SK-N-DZ (cell line): Measurements from ENCODE around the gene MCRS1.

ENCODE experiments used
- DNase-seq: peaks from one replicate; pipeline ENCODE4 v3.0.0-alpha.2; 2015; ENCODE audit warnings: low spot score

Gene MCRS1

DNA sequence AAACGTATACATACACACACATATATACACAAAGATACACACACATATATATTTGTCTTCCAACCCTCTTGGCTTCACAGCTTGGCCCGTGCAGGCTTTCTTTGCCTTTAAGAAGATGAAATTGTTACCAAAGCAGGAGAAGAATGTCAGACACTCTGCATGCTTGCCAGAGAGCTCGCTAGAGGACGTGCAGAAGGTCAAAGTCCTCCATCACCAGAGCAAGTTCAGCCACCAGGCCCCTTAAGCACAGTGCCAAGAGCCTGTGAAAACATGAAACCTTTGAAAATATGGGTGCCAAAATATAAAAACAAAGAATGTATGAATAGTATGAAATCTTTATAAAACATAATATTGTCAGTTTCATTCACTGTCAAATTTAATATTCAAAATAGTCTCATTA lies 14.9 kb upstream of the MCRS1 start:
- DNase-seq = no peak

DNA sequence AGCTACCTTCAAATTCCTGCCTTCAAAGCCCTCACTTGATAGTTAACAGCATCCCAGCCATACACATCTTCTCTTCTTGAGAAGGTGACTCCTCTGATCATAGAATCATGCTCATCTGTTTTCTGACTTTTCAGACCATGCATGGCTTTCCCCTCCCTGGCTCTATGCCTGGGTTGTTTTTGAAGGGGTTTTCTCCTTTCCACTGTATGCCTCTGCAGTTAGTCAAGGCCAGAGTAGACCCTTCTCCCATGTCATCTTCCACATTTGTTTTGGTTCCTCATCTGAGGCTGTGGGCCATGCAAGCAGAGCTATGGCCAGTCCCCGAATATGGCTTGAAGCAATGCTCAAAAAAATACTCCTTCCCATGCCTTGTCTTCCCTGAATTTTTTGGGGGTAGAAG lies 14.3 kb upstream of the MCRS1 start:
- DNase-seq = no peak

DNA sequence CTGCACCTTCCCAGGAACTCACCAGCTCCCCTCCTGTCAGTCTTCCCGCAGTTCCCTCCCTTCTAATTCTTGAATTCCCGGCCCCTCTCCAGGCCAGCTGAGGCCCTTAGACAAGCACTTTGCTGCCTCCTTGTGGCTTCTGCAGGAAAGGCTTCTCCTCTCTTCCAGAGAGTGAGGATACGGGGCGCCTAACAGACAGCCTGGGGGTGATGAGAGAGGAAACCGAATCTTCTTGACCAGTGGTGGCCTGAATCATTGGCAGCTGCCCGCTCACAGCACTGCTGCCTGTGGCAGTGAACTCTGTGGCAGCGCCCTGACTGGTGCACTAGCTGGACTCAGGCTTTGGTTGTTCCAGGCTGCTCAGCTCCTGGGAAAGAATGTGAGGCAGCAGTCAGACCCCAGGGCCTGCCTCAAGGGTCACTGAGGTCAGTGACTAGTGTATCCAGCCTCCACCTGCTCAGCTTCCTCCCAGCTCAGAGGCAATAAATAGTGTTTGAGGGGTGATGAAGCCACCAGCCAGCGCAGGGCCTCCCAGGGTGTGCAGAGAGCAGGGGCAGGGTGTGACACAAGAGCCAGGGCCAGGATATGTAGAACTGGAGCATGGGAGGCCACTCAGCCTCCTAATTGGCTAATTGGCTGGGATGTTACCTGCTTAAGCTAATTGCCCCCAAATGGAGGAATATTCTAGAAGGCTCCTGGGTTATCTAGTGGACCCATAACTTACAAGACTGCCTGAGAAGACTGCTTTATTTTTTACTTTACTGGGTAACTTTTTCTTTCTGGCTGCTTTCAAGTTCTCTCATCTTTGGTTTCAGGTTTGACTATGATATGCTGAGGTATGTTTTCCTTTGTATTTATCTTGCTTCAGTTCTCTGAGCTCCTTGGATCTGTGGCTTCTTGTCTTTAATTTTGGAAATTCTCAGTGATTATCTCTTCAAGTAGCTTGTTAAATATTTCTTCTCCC lies 12.9 kb upstream of the MCRS1 start:
- peak; percentile 87 for DNase-seq

DNA sequence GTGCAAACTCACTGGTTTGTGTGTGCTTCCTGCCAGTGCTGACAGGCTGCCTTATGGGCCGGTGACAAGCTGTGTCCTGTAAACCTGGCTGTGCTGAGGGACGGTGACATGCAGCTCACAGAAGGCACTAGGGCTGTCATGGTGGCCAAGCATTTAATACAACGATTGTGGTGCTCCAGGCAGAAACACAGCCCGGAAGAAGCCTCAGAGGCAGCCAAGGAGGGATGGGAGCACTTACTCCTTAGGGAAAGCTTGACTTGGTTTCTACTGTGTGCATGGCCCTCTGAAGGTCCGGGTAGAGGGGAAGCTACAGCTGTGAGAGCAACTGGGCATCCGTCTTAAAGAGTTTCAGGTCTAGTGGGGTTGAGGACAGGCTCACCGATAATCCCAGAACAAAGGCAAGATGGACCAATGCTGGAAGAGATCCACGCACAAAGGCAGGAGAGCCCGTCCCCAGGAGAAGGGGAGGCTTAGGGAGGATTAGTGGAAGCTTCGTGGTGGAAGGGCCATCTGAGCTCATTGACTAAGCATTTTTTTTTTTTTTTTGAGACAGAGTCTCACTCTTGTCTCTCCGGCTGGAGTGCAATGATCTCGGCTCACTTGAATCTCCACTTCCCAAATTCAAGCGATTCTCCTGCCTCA lies 10.7 kb upstream of the MCRS1 start:
- no peak for DNase-seq

- no peak for DNase-seq
Observed at GRCh38 chr12:49577589-49578315, 9.8 kb upstream of the MCRS1 start.

GRCh38 chr12:49568442-49569162 lies 660 bp upstream of the MCRS1 start:
- no peak for DNase-seq

- DNase-seq = no peak
Observed at GRCh38 chr12:49567302-49567610, 686 bp downstream of the MCRS1 start.

- DNase-seq = no peak
Observed at GRCh38 chr12:49566361-49566760, 1.6 kb downstream of the MCRS1 start.

DNA sequence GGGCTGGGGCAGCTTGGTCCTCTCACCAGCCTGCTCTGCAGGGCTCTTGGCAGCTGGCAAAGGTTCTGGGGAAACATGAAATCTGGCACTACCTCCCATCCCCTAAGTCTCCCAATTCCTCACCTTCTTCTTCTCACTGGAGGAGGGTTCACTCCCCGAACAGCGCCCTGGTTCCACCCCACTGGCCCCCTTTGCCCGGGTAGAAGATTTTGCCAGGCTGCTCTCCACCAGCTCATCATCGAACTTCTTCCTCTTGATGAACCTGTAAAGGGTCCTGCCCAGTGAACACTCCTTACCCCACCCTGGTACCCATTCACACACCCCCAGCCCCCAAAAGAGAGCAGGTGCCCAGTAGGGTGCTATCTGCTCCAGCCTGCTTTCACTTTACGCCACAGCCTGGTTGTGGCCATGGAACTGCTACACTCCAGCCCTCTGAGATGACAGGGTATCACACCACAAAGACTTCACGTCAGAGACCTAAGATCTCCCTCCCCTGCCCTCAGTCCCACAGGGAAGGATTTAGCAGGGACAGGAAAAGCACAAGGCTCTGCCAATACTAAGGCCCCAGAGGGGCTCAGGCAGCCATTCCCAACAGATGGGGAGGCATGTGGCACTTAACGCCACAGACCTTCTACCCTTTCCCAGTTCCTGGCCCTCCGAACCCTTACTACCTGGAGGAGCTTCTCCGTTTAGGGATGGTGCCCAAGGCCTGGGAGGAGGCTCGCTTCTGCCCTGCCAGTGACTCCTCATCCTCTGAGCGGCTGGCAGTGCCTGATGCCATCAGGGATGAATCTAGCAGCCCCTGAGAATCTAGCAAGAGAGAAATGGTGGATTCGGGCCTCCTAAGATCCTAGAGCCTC lies 2.3 kb downstream of the MCRS1 start:
- no peak for DNase-seq

DNA sequence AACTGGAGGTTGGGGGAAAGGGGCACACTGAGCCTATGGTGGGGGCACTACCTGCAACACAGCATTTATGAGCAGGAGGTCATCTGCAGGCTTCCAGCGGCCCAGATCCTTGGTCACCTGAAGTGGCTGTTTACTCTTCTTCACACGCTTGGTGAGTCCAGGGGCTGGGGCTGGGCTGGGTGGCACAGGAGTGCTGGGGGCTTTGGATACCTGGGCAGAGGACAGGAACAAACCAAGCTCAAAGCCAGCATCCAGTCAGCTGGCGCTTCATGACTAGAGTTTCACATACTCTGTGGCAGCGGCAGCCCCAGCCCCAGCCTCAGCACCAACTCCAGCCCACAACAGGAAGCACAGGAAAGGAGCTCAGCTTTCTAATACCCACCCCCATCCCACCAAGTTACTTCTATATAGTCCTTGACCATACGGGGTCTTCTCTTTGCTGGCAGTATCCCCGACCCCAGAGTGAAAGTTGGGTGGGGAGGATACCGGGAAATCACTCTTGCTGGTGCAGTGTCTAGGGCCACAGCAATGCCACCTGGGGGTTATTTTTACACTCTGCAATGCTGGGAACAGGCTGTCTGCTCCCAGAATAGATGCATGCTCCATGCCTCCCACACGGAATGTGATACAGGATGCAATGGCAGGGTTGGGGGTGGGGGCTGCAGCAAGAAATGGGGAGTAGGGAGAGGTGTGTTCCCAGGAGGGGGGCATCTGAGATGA lies 3.1 kb downstream of the MCRS1 start:
- no peak for DNase-seq

GRCh38 chr12:49563951-49564685 lies 3.8 kb downstream of the MCRS1 start:
- DNase-seq = no peak

DNA sequence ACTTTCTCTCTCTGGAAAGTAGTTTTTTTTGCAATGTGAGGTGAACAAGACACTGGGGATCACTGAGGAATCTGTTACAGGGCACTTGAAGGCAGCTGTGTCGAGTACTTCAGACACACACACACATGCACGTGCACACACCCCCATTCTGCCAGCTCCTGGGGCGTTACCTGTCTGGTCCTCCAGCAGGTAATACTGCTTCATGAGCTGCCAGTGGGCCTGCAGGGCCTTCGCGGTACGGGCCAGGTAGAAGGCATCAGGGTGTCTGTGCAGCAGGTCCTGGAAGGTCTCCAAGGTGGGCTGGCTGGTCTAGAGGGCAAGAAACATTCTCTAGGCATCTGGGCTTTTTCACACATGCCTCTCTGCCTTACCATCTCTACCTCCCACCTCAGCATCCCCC lies 5.1 kb downstream of the MCRS1 start:
- no peak for DNase-seq

GRCh38 chr12:49562233-49562632 lies 5.7 kb downstream of the MCRS1 start:
- no peak for DNase-seq

- no peak for DNase-seq
Observed at GRCh38 chr12:49560695-49561094, 7.2 kb downstream of the MCRS1 start.

GRCh38 chr12:49559011-49559675 lies 8.8 kb downstream of the MCRS1 start:
- DNase-seq = no peak

- no peak for DNase-seq
Observed at GRCh38 chr12:49558526-49558925, 9.4 kb downstream of the MCRS1 start.

DNA sequence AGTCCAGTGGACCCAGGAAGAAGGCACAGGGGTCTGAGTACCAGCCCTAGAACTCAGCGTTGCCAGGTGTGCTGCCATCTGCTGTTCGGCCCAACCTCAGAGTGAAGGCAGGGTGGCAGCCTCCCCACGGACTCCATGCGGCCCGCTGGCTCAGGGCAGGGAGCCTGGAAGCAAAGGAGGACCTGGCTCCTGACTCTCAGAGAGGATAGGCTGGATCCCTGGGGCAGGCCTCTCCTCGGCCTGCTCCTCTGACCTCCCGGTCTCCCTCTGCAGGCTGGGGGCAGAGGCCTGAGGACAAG lies 10.1 kb downstream of the MCRS1 start:
- no peak for DNase-seq

DNA sequence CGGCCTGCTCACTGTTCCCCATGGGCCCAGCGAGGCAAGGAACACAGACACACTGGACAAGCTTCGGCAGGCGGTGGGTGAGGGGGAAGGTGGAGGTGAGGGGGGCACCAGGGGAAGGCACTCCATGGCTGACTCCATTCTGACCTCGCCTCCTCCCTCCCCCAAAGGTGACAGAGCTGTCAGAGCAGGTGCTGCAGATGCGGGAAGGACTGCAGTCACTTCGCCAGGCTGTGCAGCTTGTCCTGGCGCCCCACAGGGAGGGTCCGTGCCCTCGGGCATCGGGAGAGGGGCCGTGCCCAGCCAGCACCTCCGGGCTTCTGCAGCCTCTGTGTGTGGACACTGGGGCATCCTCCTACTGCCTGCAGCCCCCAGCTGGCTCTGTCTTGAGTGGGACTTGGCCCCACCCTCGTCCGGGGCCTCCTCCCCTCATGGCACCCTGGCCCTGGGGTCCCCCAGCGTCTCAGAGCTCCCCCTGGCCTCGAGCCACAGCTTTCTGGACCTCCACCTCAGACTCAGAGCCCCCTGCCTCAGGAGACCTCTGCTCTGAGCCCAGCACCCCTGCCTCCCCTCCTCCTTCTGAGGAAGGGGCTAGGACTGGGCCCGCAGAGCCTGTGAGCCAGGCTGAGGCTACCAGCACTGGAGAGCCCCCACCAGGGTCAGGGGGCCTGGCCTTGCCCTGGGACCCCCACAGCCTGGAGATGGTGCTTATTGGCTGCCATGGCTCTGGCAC lies 10.6 kb downstream of the MCRS1 start:
- DNase-seq = no peak
